HG02571 (cell line): ENCODE data around the gene ENTPD8.
"Not testable (repeated sequence)": the region's sequence is repeated elsewhere in the genome, so short reads cannot be mapped to it uniquely, and the experiment has no call there.

Experiments
- ATAC-seq: cut with Tn5 transposase; IDR thresholded peaks from one replicate; pipeline ENCODE4 v1.9.1; 2021; ENCODE audit warnings: mild to moderate bottlenecking, moderate library complexity; ENCODE audit not compliant: unreplicated experiment

ENTPD8 gene

GRCh38 chr9:137477778-137478612 lies 36.8 kb upstream of the ENTPD8 start:
- ATAC-seq: no peak

GRCh38 chr9:137476856-137477255 lies 35.7 kb upstream of the ENTPD8 start:
- no peak for ATAC-seq

GRCh38 chr9:137475666-137476065 lies 34.5 kb upstream of the ENTPD8 start:
- no peak for ATAC-seq

GRCh38 chr9:137474271-137474670 lies 33.1 kb upstream of the ENTPD8 start:
- ATAC-seq: no peak

- no peak for ATAC-seq
These were observed 29.6 kb upstream of the ENTPD8 start for GRCh38 chr9:137470785-137471184.

GRCh38 chr9:137467896-137468295 lies 26.7 kb upstream of the ENTPD8 start:
- ATAC-seq: no peak

GRCh38 chr9:137467161-137467581 lies 26.0 kb upstream of the ENTPD8 start:
- no peak for ATAC-seq

GRCh38 chr9:137466389-137467085 lies 25.4 kb upstream of the ENTPD8 start:
- ATAC-seq: not testable (repeated sequence)

GRCh38 chr9:137465720-137466388 lies 24.7 kb upstream of the ENTPD8 start:
- no peak for ATAC-seq

- ATAC-seq: no peak
These were observed 24.0 kb upstream of the ENTPD8 start for GRCh38 chr9:137465000-137465719.

- ATAC-seq: no peak
These were observed 23.3 kb upstream of the ENTPD8 start for GRCh38 chr9:137464291-137464999.

GRCh38 chr9:137463931-137464290 lies 22.8 kb upstream of the ENTPD8 start:
- ATAC-seq: no peak

GRCh38 chr9:137462986-137463930 lies 22.1 kb upstream of the ENTPD8 start:
- ATAC-seq: no peak

GRCh38 chr9:137462396-137462985 lies 21.3 kb upstream of the ENTPD8 start:
- ATAC-seq: no peak

- ATAC-seq: no peak
These were observed 20.7 kb upstream of the ENTPD8 start for GRCh38 chr9:137461663-137462395.

GRCh38 chr9:137461316-137461662 lies 20.1 kb upstream of the ENTPD8 start:
- ATAC-seq: no peak

GRCh38 chr9:137460363-137461315 lies 19.5 kb upstream of the ENTPD8 start:
- ATAC-seq: no peak
